ENCODE measurements around the gene VMAC.

VMAC gene

DNA sequence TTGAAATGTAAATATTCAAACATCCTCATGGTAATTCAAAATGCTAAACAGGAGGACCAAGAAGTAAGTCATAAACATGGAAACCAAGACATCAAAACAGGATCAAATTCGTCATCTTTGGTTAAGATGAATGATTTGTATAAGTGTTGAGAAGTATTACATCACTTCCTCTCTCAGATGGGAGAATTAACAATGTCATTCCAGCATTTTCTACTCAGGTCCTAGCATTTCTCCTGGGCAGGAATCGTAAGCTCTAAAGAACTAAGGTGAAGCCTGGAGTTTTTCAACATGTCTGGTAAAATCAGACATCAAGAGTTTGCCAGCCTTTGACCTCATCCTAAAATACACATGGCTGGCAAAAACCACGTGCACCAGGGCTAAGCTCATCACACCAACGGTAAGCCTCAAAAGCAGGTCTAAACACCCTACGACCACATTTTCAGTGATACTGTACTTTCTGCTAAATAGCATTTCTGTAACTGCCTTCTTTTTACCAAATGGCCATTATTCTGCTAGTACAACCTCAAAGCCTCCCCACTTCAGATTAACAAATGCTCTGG, 48.4 kb downstream of the VMAC start:
- DNase-seq (ENCODE audit: low read depth), result peak; percentile 44

DNA sequence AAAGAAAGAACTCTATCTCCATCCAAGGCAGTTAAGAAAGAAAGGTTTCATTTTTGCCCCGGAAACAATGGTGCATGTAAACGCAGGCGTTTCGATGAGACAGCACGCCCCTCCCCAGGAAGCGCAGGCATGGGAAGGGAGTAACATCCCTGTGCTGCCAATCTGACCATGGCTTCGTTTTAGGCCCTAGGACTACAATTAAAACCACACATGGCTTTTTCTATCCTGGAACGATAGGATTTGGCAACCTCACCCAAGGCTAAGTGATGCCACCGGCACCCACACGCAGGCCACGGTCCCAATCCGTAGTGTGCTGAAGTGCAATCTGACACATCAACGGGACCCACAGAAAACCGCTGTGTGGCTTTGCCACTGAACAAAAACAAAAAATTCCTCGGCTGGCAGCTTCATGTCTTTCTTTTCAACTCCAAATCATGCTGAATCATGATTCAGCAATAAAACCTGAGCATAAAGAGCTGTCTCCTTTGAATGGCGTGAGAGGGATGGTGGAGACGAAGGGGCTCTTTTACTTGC, 49.1 kb downstream of the VMAC start:
- DNase-seq (ENCODE audit: low read depth), result peak; percentile 60

DNA sequence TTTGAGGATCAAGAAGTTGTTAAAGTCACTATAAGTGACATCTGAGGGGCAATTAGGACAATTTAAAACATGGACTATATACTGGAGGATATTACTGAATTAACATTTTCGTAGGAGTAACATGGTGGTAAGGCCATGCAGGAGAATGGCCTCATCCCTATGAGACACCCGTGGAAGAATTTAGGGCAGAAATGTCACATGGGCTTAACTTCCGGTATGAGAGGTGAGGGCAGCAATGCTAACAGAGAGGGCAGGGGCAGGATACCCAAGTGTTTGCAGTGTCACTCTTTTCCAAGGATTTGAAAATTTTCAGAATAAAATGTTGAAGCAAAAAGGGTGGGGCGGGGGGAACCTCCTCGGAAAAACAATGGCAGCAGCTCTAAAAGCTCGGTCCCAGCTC, 49.6 kb downstream of the VMAC start:
- peak; percentile 62 for DNase-seq (ENCODE audit: low read depth)

DNA sequence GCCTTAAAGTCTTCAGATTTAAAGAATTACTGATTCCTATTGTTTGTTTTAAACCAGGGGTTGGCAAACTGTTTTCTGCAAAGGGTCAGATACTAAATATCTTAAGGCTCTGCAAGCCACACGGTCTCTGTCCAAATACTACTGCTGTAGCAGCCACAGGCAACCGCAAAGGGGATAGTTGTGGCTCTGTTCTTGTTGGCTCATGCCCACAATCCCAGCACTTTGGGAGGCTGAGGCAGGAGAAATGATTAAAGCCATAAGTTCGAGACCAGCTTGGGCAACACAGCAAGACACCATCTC, 50.9 kb downstream of the VMAC start:
- DNase-seq (ENCODE audit: low read depth), result peak; percentile 62

- DNase-seq (ENCODE audit: low read depth), result no peak
Measured at GRCh38 chr19:5956323-5956722, 51.7 kb downstream of the VMAC start.

- DNase-seq (ENCODE audit: low read depth), result no peak
Measured at GRCh38 chr19:5956728-5957127, 52.1 kb downstream of the VMAC start.

- peak; percentile 50 for DNase-seq (ENCODE audit: low read depth)
Measured at GRCh38 chr19:5957170-5957569, 52.5 kb downstream of the VMAC start.

- DNase-seq (ENCODE audit: low read depth), result no peak
Measured at GRCh38 chr19:5958074-5958850, 53.6 kb downstream of the VMAC start.

DNA sequence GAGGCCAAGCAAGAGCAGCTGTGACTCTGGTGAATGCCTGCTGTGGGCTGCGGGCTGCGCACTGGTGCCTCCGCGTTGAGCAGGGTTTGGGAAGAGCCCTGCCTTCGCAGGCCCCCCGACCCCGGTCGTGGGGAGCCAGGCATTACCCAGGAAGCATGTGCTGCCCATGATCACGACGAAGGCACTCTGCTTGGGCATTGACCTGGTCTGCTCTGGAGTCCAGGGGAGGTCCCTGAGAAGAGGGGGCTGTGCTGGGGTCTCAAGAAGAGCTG, 54.1 kb downstream of the VMAC start:
- DNase-seq (ENCODE audit: low read depth), result no peak

GRCh38 chr19:5959260-5960004, 54.8 kb downstream of the VMAC start:
- no peak for DNase-seq (ENCODE audit: low read depth)
